IPS-15b (cell line): Measurements from ENCODE around the gene CNTLN.
"Not testable (repeated sequence)": the region's sequence is repeated elsewhere in the genome, so short reads cannot be mapped to it uniquely, and the experiment has no call there.

Experiments
- H3K27me3 ChIP-seq: one replicate; pipeline ENCODE4 v1.6.1; 2013; ENCODE audit warnings: low read length; ENCODE audit not compliant: control insufficient read depth, insufficient read depth
- H3K36me3 ChIP-seq: one replicate; pipeline ENCODE4 v1.6.1; 2013; ENCODE audit warnings: low read length; ENCODE audit not compliant: control insufficient read depth, insufficient read depth
- H3K4me1 ChIP-seq: one replicate; pipeline ENCODE4 v1.6.1; 2013; ENCODE audit warnings: mild to moderate bottlenecking, low read length; ENCODE audit not compliant: control insufficient read depth, insufficient read depth
- H3K4me3 ChIP-seq: one replicate; pipeline ENCODE4 v1.5.1; 2013; ENCODE audit warnings: low read depth, low read length
- H3K9ac ChIP-seq: one replicate; pipeline ENCODE4 v1.6.1; 2013; ENCODE audit warnings: low read depth, mild to moderate bottlenecking, low read length
- H3K9me3 ChIP-seq: one replicate; pipeline ENCODE4 v1.6.1; 2013; ENCODE audit warnings: mild to moderate bottlenecking, low read length; ENCODE audit not compliant: control insufficient read depth, insufficient read depth

CNTLN gene

DNA sequence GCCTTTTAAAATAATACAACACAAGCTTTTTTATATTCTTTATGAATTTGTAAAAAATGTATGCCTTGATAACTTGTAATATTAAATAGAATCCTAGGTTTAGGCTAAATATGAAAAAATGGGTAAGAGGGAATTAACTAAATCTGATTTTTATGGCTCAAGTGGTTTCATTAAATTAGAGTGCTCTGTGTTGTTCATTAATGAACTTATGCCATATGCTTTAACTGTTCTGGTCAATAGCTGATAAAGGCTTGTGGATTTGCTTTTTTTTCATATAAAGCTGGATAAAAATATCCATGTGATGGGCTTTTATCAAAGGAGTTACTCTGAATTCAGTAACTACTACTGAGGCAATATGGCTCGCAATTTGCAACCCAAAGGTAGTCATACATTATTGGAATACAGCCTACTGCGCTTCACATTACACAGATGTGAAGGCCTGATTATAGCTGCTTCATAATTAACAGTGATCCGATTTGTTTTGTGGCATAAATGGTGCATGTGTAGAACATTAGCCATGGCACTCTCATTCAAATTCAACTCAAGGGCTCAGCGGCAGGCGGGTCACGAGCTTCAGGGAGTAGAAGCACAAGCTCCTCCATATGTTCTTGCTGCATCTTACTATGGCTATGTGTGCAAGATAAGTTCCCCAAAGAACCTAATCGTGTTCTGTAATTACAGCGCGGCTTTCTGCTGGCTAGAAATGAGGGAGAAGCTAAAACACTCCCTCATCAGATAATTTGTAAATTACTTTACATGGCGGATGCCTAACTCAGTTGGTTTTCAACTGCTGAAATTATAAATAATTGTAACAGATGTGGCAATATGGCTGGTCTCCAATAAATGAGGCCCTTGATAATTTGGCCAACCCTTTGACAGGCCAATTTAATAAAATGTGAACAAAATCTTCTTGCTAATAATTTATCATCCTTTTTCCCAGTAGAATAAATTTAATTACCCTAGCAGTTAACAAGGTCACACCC, 188.3 kb downstream of the CNTLN start:
- Histone ChIP-seq H3K4me1 (no peaks in the 10 kb centered on the region), H3K4me3 (no peak overlapping the region), H3K36me3 (no peaks in the 10 kb centered on the region), H3K27me3 (no peaks in the 10 kb centered on the region), H3K9me3 (no peaks in the 10 kb centered on the region), H3K9ac (no peak overlapping the region)

DNA sequence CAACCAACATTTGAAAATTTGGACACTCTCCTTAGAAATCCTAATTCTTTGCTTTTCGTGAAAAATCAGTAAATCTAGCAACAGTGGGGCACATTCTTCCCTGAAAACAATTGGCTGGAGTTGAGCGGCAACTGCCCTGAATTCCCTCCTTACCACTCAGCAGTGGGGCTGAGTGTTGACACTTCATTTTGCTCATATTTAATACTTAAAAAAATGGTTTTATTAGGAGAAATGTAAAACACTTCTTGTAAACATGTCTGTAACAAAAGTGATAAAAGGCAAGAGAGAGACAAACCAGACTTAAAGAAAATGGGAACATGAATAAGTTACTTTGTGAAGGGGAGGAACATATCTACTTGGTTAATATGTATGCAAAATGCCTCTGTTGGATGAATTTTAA, 193.5 kb downstream of the CNTLN start:
- Histone ChIP-seq H3K9me3 (no peaks in the 10 kb centered on the region), H3K27me3 (no peaks in the 10 kb centered on the region), H3K4me3 (no peak overlapping the region), H3K9ac (no peak overlapping the region), H3K36me3 (no peaks in the 10 kb centered on the region), H3K4me1 (peaks cover 7% of the 10 kb centered on the region)

DNA sequence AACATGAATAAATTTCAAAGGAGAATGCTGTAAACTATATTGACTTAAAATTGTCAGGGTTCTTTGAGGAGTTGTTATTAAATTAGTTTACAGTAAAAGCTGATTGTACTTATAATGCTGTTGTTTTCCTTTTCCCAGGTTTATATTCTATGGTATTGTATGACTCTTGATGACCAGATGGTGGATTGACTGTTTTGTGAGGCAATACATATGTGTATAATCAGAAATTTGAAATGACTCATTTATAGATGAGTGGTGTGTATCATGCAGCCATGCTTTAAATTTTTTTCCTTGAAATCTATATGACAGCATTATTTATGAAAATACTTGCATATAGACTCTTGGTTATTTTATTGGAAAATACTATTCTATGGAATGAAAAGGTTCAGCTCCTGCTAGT, 195.3 kb downstream of the CNTLN start:
- Histone ChIP-seq H3K9me3 (no peaks in the 10 kb centered on the region), H3K27me3 (no peaks in the 10 kb centered on the region), H3K9ac (no peak overlapping the region), H3K36me3 (no peaks in the 10 kb centered on the region), H3K4me1 (peaks cover 7% of the 10 kb centered on the region), H3K4me3 (no peak overlapping the region)

DNA sequence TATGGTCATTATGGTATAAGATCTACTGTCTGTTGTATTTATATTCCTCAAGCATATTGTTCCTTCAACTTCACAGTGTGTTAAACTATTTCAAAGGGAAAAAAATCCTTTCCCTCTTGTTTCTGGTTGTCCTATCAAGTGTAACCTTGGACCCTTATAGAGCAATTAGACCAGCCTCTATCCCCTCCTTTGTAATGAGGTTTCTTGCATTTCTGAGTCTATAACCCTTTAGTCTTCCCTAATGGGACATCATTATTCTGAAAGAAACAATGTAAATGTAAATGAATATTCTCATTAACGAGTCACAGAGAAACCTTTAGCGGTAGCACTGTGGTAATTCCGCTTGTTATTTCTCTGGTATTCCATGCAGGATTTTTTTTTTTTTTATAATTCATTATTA, 197.3 kb downstream of the CNTLN start:
- Histone ChIP-seq H3K27me3 (no peaks in the 10 kb centered on the region), H3K4me1 (peaks cover 7% of the 10 kb centered on the region), H3K4me3 (no peak overlapping the region), H3K36me3 (no peaks in the 10 kb centered on the region), H3K9me3 (no peaks in the 10 kb centered on the region), H3K9ac (no peak overlapping the region)

DNA sequence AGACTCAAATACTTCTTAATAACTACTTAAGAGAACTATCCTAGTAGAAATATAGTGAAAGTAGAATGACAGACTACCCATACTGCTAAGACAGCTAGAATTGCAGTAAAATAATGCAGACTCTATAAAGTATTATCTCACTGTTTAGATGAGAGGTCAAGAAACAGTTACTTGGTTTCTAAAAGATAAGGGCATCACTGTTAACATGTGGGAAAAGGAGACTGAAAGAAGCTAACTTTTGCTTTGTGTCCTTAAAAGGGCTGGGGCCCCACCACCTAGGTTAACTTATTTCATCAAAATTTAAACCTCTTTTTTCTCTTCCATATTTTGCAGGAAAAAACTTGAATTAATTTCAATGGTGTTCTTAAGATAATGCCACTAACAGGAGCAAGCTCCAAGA, 204.3 kb downstream of the CNTLN start:
- Histone ChIP-seq H3K36me3 (no peaks in the 10 kb centered on the region), H3K9me3 (no peaks in the 10 kb centered on the region), H3K9ac (no peak overlapping the region), H3K27me3 (no peaks in the 10 kb centered on the region), H3K4me1 (no peaks in the 10 kb centered on the region), H3K4me3 (no peak overlapping the region)

DNA sequence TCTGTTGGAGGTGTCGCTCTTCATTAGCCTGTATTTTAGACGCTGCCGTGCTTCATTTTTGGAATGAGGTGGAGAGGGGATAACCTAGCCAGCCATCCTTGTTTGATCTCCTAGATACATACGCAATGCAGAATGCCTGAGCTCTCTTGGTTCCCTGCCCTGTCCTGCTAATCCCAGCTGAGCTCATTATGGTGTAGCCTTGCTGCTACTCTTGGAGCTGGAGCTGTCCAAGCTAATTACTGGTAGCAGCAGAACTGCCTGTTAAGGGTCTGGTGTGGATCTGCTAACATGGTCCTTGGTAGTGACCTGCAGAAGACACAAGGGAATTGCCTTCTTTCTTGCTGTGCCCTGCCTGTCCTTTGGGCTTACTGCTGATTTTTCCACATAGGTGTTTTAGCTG, 207.9 kb downstream of the CNTLN start:
- H3K4me3 ChIP-seq, result no peak overlapping the region
- H3K4me1 ChIP-seq, result no peaks in the 10 kb centered on the region
- no peaks in the 10 kb centered on the region for H3K36me3 ChIP-seq
- no peak overlapping the region for H3K9ac ChIP-seq
- no peaks in the 10 kb centered on the region for H3K9me3 ChIP-seq
- H3K27me3 ChIP-seq, result no peaks in the 10 kb centered on the region

DNA sequence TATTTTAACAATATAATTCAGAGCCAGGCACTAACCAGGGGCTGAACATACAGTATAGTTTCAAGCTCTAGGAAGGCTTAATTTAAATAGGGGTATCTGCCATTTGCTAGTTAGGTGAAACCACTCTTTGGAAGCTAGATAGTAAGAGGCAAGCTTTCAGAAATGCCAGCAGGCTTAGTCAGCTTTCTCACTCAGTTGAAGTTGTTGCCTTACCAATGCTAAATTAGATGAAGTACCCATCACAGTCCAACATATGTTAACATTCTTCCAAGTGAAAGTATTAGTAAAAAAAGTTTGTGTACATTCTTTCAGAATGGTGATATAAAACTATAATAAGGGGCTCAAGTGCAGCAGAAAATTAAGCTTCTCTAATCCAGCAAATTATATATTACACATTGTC, 215.0 kb downstream of the CNTLN start:
- no peaks in the 10 kb centered on the region for H3K27me3 ChIP-seq
- no peak overlapping the region for H3K4me3 ChIP-seq
- no peak overlapping the region for H3K9ac ChIP-seq
- H3K4me1 ChIP-seq, result no peaks in the 10 kb centered on the region
- H3K36me3 ChIP-seq, result no peaks in the 10 kb centered on the region
- no peaks in the 10 kb centered on the region for H3K9me3 ChIP-seq

DNA sequence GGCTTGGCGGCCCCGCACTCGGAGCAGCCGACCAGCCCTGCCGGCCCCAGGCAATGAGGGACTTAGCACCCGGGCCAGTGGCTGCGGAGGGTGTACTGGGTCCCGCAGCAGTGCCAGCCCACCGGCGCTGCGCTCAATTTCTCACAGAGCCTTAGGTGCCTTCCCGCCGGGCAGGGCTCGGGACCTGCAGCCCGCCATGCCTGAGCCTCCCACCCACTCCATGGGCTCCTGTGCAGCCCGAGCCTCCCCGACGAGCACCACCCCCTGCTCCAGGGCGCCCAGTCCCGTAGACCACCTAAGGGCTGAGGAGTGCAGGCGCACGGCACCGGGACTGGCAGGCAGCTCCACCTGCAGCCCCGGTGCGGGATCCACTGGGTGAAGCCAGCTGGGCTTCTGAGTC, 219.2 kb downstream of the CNTLN start:
- H3K27me3 ChIP-seq, H3K36me3 ChIP-seq, H3K9ac ChIP-seq, H3K9me3 ChIP-seq, H3K4me1 ChIP-seq, H3K4me3 ChIP-seq: not testable (repeated sequence)

DNA sequence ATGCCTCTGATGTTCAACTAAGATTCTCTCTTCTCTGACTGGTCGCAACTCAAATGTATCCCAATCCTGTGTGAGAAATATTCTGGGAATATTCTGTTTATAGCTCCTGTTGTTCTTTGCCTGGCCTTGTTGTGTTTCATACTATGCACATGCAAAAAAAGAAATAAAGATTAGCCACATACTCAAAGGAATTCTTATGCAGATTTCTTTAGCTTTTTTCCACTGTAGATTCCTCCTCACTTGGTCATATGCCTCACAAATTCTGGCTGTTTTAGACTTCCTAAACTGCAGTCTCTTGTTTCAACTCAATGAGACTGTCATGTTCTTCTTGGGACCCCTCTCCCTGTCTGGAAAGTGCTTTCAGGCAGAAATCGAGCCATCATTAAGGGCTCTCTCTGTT, 226.5 kb downstream of the CNTLN start:
- H3K9me3 ChIP-seq, result no peaks in the 10 kb centered on the region
- H3K27me3 ChIP-seq, result no peaks in the 10 kb centered on the region
- H3K9ac ChIP-seq, result no peak overlapping the region
- H3K4me1 ChIP-seq, result peaks cover 8% of the 10 kb centered on the region
- no peak overlapping the region for H3K4me3 ChIP-seq
- no peaks in the 10 kb centered on the region for H3K36me3 ChIP-seq

DNA sequence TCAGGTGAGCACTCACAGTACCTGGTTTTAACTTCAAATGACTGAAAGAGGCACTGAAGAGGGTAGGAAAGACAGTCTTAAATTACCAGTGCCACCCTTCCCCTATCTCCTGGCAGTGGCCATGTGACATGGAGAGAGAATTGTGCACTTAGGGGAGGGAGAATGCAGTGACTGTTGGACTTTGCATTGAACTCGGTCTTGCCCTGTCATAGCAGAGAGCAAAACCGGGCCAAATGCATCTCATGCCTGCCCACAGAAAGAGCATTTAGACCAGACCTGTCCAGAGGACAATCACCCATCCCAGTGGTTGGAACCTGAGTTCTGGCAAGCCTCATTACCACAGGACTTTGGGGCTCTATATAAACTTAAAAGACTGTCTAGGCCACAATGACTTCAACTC, 232.2 kb downstream of the CNTLN start:
- no peaks in the 10 kb centered on the region for H3K27me3 ChIP-seq
- H3K9ac ChIP-seq, result no peak overlapping the region
- H3K4me1 ChIP-seq, result no peaks in the 10 kb centered on the region
- H3K9me3 ChIP-seq, result no peaks in the 10 kb centered on the region
- no peaks in the 10 kb centered on the region for H3K36me3 ChIP-seq
- no peak overlapping the region for H3K4me3 ChIP-seq

DNA sequence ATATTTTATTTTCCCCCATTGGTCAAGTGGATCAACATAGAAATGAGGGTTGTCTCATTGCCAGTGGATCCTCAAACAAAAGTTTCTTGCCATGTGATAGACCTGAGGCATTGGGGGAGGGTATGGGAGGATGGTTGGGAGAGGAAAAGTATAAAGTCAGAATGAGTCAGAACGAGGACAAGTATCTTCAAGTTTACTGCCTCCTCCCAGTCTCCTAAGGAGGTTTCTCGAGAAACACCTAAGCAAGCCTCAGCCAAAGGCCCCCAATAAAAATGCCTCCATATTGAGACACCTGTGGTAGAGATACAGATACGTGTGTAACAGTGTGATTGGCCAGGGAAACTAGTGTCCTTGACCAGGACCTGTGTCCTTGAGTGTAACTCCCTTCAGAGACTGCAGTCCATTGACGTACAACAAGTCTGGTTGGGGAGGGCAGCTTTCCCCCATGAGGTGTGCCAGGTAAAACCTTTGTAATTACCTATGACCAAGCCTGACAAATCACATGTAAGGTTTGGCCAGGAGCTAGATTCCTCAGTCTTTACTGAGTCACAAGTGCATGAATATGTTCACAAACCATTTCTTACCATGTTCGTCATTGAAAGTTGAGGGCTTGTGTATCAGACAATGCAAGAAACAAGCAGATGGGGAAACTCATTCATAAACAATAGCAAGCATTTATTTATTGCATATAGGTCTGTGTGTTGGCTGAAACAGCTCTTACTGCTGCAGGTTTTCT, 245.5 kb downstream of the CNTLN start:
- no peaks in the 10 kb centered on the region for H3K4me1 ChIP-seq
- H3K4me3 ChIP-seq, result no peak overlapping the region
- no peaks in the 10 kb centered on the region for H3K36me3 ChIP-seq
- no peak overlapping the region for H3K9ac ChIP-seq
- no peaks in the 10 kb centered on the region for H3K9me3 ChIP-seq
- H3K27me3 ChIP-seq, result no peaks in the 10 kb centered on the region

DNA sequence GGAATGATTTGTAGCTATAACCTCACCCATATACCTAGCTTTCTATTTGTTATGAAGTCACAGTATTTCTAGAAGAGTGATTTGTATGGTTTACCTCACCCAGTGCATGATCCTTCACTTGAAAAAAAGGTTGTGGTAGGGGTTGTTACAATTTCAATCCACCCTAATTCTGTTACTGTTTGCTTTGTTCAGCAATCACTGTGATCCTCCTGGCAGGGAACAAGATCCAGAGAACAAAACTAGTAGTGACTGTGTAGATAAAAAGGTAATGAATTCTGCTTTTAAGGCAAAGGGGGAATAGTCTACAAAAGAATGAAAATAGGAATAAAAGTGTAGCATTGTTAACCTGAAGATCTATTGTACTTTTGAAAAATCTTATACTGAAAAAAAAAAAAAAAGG, 252.7 kb downstream of the CNTLN start:
- Histone ChIP-seq H3K4me1 (peaks cover 4% of the 10 kb centered on the region), H3K4me3 (no peak overlapping the region), H3K36me3 (no peaks in the 10 kb centered on the region), H3K27me3 (no peaks in the 10 kb centered on the region), H3K9ac (no peak overlapping the region), H3K9me3 (no peaks in the 10 kb centered on the region)
